LoVo (cell line): ENCODE data around the gene MAGIX.
A peak's percentile ranks its signal among the peaks of the same experiment; 100 is the strongest.

Experiments
- DNase-seq: peaks from one replicate; pipeline ENCODE4 v3.0.0-alpha.2; 2016; ENCODE audit warnings: low spot score

MAGIX gene

DNA sequence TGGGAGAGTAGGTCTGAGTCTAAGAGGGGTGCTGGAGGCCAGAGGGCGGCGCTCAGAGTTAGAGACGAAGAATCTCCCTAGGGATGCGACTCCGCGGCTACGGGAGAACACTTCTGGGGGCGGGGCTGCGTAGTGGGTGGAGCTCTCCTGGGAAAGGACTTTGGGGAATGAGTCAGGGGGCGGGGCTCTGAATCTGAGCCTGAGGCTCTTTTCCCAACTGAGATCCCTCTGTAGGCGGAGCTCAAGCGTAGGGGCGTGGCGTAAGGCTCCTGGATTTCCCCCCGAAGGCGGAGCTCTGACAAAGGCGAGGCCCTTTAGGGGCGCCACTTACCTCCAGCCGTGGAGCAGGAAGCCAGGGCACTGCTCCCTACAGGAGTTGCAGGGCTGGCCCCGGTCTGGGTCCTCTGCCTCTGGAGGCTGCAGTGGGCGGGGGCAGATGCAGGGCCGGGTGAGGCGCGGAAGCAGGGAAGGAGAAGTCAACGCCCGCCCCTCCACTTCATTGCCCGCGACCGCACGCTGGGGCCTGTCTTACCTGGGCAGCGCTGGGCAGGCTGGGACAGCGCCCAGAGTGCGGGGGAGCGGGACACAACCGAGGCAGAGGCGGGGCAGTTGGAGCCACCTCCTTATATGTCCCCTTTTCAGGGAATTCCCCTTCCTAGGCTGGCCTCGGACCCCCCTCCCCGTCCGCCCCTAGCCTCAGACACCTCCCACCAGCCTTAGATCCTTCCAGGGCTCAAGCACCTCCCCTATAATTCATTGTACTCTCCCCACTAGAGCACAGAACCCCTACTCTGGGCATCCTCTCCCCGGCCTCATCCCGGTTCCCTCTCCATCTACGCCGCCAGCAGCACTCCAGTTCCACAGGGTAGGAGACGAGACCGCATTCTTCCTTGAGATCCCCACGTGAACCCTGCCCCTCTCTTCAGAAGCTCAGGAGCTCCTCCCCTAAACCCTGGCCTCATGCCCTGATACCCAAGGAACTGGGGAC lies 22.0 kb downstream of the MAGIX start:
- DNase-seq, result peak; percentile 89

DNA sequence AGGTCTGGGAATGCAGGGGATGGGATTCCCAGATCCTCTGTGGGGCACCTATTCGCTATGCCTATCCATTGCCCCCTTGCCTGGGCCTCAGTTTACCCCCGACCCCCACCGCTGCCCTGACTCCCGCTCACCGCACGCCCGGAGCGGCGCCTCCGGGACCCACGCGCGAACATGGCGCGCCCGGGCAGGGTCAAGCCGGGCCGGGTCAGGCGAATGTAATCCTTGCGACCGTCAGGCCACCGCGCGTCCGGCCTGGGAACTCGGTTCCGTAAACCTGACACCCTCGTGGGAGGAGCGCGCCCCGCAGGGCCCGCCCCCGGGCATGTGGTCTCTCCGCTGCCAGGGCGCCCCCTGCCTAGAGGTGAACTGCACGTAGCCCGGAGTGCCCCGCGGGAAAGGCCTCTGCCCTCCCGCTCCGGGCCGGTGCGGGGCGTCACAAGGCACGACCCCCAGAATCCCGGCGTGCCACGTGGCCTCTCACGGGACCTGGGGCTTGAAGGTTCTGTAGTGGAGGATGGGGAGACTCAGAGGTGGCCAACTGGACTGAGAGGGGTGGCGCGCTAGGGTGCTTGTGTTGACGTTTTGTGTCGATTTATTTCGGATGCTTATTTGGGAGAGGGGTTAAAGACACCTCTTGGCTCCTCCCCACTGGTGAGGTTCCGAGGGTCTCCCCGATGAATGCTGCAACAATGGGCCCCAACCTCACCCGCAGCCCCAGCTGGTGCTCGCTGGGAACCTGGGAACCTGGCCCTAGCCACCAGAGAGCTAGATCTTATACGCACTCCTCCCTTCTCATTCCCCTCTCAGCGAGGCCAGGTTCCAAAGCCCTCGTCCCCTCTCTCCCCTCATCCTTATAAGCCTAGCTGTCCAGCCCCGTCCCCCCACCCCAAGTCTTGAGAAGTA lies 23.8 kb downstream of the MAGIX start, which contains the start of gene PRICKLE3:
Gene PRICKLE3, minus strand, starts transcription at position 249 of the 903 bp plus-strand sequence. Its CDS starts 76 bp downstream, at position 173.
- DNase-seq, result peak; percentile 74

DNA sequence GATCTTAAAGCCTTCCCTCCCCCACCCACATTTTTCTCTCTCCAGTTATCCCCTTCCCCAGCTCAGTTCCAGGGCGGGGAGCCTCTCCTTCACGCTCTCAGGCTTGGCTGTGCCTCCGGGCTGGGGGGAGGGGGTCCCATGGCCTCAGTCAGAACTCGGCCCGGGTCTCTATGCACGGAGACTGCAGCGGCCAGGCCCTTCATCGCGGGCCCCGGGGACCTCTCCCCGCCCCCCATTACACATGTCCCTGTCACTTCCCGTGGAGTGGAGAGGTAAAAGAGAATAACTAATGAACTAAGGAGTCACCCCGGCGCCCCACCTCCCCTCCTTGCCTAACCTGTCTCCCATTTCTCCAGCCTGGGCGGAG lies 24.5 kb downstream of the MAGIX start:
- DNase-seq, result no peak

DNA sequence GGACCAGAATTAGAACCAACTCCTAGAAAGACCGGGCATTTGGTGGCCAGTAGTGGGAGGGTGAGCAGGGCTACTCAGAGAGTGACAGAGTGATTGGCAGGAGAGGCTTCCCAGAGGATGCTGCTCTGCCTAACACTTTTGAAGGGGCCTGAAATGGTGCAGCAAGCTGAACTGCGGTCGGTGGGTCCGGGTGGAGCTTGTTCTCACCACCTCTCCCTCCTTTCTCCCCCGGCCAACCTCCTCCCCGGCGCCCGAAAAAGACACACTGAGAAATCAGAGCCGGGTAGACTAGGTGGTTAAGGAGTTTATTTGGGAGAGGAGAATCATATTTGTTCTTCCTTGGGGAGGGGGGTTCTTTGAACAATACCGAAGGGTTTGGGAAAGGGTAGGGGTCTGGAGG lies 25.0 kb downstream of the MAGIX start:
- DNase-seq, result no peak

GRCh38 chrX:49188468-49189076 lies 26.0 kb downstream of the MAGIX start:
- DNase-seq, result no peak

DNA sequence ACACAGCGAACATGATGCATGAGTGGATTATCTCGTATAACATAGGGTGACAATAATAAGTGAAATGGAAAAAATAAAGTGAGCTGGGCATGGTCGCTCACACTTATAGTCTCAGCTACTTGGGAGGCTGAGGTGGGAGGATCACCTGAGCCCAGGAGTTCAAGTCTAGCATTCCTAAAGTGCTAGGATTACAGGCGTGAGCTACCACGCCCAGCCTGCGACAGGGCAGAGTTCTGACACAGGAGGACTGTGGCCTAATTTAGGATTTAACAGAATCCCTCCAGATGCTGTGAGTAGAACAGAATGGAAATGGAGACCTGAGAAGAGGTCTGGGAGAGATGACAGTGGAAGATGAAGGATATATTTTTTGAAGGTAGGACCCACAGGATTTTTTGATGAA lies 27.0 kb downstream of the MAGIX start:
- no peak for DNase-seq

- DNase-seq, result peak; percentile 90
Observed at GRCh38 chrX:49190821-49191573, 28.4 kb downstream of the MAGIX start.

DNA sequence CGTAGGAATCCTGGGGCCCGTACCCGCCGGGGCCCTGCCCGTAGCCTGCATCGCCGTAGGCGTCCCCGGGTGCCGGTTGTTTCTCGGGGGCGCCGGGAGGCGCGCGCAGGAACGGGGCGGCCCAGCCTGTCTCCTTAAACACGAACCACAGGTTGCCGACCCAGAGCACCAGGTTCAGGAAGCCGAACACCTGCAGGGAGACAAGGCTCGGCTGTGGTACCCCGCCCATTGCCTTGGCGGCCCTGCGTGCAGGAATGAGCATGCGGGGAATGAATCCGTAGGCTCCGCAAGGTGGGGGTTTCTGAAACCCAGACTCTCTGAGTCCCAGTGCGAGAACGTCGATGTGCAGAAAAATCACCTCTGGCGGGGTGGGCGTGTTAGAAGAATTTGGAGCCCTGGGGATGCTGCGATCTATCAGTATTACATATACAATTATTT lies 29.0 kb downstream of the MAGIX start:
- DNase-seq, result no peak

DNA sequence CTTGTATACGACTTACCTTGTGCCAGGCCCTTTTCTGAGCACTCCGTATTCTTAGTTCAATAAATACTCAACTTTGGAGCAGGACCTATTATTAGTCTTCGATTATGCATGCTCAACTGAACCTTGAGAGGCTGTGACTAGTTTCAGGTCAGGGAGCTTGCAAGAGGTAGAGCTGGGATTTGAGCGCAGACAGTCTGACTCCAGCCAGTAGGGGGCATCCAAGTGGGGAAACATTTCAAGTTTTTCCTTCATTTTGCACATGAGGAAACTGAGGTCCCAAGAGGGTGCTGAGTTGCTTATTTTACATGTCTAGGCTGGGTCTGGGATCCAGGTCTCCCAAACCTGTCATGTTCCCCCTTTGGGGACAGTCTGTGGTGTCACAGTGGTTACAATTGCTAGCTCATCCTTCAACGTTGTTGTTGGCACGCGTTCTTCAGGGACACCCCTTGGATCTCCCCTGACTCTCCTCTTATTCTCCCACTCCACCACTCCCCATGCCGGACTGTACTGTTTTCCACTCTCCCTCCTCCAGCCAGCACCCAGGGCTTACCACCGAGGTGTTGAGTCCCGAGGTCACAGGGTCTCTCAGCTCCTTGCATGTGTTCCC lies 30.3 kb downstream of the MAGIX start:
- no peak for DNase-seq

GRCh38 chrX:49193542-49193964 lies 31.0 kb downstream of the MAGIX start:
- DNase-seq, result no peak

DNA sequence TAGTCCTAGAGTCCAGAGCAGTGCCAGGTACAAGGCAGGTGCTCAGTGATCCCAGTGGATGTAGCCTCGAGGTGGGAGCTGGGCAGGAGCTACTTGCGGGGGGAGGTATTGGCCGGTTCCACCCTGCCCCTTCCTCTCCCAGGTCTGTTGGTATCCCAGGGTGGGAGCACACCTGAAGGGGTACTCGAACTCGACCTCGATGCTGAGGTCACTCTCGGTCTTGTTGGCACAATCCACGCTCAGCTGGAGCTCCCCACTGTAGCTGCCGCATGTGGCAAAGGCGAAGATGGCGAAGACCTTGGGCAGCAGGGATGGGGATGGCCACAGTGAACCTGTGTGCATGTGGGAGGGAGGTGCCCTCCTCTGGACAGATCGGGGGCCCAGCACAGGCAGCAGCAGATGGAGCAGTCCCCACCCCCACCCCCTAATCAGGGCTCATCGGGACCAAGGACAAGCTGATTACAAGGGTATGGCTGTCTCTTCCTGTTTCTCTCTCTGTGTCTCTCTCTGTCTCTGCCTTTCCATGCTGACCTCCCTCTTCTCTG lies 35.1 kb downstream of the MAGIX start:
- DNase-seq, result no peak

- no peak for DNase-seq
Observed at GRCh38 chrX:49198540-49199314, 36.2 kb downstream of the MAGIX start.

- no peak for DNase-seq
Observed at GRCh38 chrX:49199315-49199595, 36.7 kb downstream of the MAGIX start.

GRCh38 chrX:49199906-49200771 lies 37.6 kb downstream of the MAGIX start, which contains the start of gene SYP:
TSS of gene SYP (minus strand) at chrX:49200193. CDS start at chrX:49200186, 7 bp downstream.
- peak; percentile 83 for DNase-seq

- DNase-seq, result no peak
Observed at GRCh38 chrX:49202022-49202421, 39.5 kb downstream of the MAGIX start.

DNA sequence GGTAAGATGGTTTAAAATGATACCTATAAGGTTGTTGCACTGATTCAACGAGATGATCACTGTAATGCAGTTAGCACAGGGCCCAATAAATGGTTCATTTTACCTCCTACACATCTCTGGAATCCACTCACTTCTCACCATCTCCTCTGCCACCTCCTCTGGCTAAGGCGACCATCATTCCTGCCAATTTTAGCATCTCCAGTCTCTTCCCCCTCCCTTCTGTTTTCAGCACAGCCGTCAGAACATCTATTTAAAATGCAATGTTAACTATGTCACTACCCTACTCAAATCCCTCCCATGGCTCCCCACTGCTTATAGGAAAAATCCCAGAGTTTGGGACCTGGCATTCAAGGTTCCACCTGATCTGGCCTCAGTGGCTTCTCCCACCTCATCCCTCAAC lies 41.0 kb downstream of the MAGIX start:
- DNase-seq, result no peak

DNA sequence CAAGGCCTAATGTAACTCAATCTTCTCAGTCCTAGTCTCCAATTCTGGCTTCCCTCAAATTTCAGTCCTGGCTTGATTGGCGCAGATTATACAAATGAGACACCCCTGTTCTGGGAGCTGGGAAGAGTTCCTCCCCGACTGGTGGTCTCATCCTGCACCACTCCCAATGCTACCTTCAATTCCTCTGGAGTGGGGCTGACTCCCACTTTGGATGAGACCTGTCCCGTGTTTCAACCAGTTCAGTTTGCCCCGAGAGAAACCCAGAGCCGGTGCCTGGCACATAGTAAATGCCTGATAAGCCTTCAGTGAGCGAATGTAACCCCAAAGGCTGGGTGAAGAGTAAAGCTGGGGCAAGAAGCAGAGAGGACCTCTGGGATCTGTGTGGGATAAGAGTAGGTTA lies 41.5 kb downstream of the MAGIX start:
- DNase-seq, result no peak

DNA sequence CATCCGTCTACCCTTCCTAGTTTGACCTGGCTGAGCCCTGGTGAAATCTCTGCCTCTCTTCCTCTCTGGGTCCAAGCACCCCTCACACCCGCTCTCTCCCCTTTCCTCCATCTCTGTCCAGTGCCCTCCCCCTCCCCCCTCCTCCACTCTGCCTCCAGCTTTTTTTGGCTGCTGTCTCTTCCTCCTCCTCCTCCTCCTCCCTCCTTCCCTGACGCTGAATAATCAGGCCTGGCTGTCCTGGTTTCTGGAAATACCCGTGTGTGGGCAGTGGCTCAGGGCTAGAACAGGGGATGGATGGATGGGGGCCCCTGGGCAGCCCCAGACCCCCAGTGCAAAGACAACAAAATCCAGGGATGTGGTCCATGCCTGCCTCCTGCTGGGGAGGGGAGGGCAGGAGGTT lies 42.2 kb downstream of the MAGIX start:
- no peak for DNase-seq

DNA sequence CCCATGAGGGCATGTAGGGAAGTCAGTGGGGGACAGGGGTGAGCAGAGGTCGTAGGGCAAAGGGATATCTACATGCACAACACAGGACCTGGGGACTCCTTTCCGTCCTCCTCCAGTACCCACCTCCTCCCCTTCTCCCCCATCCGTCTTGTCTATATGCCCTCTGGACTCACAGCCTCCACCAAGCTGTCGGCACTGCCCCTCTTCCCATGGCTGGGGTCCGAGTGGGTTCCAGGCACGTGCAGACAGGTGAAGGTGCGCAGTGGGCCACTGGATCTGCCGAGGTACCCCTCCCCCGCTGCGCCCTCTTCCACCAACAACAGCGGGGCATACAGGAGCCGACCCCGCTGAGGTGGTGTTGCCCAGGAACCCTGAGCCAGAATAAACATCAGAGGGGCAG lies 42.9 kb downstream of the MAGIX start:
- no peak for DNase-seq
